Renal pelvis (tissue), 4 donors: Measurements from ENCODE around the gene ETFA. TPM values are rescaled to one million over a fixed set of nuclear protein-coding genes. Genes with fewer than 3 reads are reported as not detected.

Experiments
- DNase-seq: peaks from one replicate; pipeline ENCODE4 v3.0.0-alpha.2; 2013
- polyA plus RNA-seq, 3 donors: library from polyadenylated mRNA; unstranded; fragments of 120-200 nt; gene quantifications; one replicate each; pipeline ENCODE4 v1.2.1, GENCODE V29; 2013; ENCODE audit not compliant: insufficient read length in 3 of 3

The ETFA gene
- polyA plus RNA-seq, 3 donors = 160 to 167 (median 160) TPM

DNA sequence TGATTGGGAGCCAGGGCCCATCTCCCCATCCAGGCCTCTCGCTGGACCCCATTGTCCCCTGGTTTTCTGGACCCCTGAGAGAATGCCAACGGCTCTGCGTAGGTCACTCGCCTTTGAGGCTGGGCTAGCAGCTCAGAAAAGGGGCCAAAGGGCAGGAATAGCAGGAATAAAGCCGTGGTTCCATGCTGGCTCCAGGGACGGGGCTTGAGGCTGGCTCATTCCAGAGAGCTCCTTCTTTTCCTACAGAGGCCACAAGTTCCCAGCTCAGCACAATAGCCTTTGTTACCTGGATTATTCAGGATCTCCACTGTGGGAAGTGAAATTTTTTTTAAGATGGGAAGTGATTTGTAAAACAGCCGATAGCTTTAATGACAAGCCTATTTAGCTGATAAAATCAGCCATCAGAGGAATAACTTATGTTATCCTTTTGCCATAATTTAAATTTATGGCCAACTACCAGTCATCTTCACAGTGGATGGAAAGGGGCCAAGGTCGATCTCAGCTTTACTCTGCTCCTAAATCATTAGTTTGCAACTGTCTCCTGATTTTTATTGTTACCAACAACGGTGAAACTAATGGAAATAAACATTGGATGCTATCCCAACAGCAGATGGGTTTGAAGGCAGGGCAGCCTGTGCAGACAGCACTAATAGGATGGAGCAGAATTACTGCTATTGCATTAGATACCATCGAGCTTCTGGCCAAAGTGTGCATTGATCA is 127.2 kb downstream of the ETFA start:
- DNase-seq = no peak

- no peak for DNase-seq
These were observed 129.6 kb downstream of the ETFA start for GRCh38 chr15:76181705-76182107.

GRCh38 chr15:76180321-76180720 is 130.9 kb downstream of the ETFA start:
- no peak for DNase-seq

GRCh38 chr15:76179023-76179422 is 132.2 kb downstream of the ETFA start:
- no peak for DNase-seq

- DNase-seq = no peak
These were observed 132.8 kb downstream of the ETFA start for GRCh38 chr15:76178296-76179000.

GRCh38 chr15:76177491-76178040 is 133.7 kb downstream of the ETFA start:
- no peak for DNase-seq

DNA sequence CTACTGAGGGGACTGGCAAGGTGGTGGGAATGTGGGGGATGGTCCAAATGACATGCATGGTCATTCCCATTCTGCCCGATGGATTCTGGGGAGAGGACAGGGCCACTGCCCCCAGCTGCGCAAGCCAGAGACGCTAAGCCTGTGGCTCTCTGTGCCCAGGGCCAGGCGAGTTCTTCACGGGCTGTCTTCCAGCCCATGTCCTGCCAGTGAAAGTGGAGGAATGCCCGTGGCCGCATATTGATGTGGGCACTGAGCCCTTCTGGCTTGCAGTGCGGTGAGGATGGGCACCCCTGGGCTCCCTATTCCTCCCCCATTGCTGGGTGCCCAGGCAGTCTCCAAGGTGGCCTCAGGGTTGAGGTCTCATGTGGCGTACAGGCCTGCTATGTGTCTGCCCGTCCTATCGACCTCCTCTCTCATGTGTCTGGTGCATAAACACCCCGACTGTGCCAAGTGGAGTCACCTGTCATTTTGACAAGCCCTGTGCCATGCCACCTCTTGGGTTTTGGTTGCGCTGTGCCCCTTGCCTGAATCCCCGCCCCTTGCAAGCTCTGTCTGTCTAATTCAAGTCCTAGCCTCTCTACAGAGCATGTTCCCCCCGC is 134.7 kb downstream of the ETFA start:
- no peak for DNase-seq

DNA sequence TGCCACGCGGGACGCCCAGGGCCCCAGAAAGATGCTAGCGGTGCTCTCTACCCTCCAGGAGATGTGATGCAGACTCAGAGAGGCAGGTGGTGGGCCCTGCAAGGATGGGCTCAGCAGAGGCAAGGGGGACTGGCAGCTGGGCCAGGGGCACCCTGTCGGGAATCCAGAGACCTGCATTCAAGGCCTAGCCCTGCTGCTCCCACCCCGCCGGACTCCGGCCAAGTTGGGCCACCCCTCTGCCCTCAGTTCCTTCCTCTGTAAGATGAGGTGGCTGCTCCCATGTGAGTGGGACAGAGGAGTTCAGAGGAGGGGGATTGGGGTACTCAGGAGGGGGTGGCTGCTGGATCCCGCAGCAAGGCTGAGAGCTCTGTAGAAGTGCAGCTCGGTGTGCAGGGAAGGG is 135.2 kb downstream of the ETFA start:
- no peak for DNase-seq

DNA sequence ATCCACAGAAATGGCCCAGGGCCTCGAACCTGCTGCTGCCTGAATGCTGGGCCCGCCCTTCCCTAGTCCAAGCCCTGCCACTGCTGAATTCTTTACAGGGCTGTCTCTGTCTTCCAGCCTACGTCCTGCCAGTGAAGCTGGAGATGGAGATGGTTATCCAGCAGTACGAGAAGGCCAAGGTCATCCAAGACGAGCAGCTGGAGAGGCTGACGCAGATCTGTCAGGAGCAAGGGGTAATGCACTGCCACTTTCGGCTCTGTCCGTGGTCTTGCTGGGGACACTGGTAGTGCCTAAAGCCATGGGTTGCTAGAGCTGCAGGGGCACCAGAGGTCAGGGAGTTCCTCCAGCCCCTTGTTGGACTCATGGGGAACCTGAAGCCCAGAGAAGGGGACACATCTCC is 135.8 kb downstream of the ETFA start:
- DNase-seq = no peak

GRCh38 chr15:76174654-76175053 is 136.6 kb downstream of the ETFA start:
- no peak for DNase-seq

GRCh38 chr15:76173317-76173834 is 137.9 kb downstream of the ETFA start:
- no peak for DNase-seq

GRCh38 chr15:76172782-76173181 is 138.5 kb downstream of the ETFA start:
- no peak for DNase-seq

DNA sequence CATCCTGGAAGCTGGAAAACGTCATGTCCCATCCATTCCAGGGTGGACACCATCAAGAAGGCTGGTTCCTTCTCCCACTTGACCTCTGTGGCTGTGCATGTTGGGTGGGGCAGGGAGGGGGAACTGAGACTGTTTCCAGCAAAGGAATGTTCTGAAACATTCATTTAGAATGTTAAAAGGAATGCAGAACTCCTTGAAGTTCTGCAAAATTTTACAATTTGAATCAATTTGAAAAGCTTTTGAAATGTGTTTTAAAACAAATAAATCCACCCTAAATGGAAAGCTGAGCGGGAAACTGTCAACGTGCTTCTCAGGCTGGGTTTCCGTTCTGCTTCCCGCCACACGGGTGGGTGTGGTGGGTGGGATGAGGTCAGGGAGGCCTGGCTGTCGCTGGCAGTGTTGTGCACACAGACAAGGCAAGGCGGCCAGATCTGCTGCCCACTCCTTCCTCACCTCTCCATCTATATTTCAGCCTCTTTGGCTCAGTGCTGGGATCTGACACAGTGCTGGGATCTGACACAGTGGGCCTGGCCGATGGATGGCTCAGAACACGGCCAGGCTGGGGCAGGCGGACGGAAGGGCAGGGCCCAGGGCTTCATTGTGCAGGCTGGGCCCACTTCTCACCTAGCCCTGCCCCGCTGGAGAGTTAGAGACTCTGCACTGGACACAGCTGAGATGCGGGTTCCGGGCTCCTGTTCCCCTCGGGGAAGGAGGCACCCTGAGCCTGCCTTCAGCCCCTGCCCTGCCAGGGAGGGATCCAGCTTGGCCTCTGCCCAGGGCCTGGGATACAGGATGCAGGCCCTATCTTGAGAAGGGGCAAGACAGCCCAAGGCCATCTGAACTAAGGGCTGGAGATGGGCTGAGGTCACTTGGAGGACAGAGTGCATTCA is 141.1 kb downstream of the ETFA start:
- no peak for DNase-seq

DNA sequence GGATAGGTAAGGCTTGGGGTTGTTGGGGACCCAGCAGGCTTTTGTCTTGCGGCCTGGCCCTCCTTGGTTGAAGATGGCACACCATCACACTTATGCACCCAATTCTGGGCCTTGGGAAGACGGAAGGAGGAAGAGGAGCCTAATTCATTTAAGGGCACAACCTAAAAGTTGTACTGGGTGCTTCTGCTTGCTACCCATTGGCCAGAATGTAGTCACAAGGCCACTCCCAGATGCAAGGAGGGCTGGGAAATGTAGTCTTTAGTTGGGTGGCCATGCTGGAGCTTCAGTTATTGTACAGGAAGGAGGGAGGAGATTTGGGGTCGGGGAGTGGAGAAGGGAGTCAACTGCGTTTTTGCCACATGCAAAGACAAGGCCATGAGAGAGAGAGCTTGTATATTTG is 142.3 kb downstream of the ETFA start:
- no peak for DNase-seq

GRCh38 chr15:76168237-76168984 is 142.9 kb downstream of the ETFA start:
- no peak for DNase-seq

DNA sequence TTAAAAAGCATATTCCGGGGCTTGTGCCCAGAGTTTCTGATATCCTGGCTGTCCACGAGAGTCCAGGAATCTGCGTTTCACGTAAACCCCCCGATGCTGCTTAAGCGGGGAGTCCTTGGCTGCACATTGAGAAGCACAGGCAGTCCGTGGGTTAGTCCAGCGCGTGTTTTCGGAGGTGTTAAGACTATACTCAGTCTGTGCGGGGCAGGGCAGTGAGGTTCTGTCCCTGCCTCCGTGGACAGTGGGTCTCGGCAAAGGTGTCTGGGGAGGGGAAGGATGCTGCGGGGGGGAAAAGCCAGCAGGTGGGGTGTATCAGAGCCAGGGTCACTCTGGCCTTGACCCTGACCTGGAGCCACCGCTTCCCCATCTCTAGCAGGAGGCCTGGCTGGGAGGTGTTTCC is 145.3 kb downstream of the ETFA start:
- no peak for DNase-seq
